ENCODE results near the gene SERINC5.

GRCh38 chr5:80185095-80185494 is 70.8 kb downstream of the SERINC5 start:
- TF ChIP-seq CTCF (IDR thresholded peaks at IDR 0.05; ENCODE audit: insufficient read depth, low read length) (no peak), REST (IDR thresholded peaks at IDR 0.05; ENCODE audit: insufficient replicate concordance, low read depth) (no peak), POLR2AphosphoS5 (IDR thresholded peaks at IDR 0.05; ENCODE audit: low read depth) (no peak), GABPA (IDR thresholded peaks at IDR 0.05; ENCODE audit: low read depth) (no peak)
